Kidney (tissue), 14 donors: ENCODE data around the gene A3GALT2. TPM values are rescaled to one million over a fixed set of nuclear protein-coding genes. Genes with fewer than 3 reads are reported as not detected.

Source experiments
- DNase-seq, 5 donors: peaks; one replicate each; pipeline ENCODE4 v3.0.0-alpha.2; 2013 to 2020
- FAIRE-seq: peaks from 2 replicates; lab custom pipeline; 2012; peaks lifted over from hg19 to GRCh38; lab: Jason Lieb, UNC
- H3K27ac ChIP-seq, 2 donors: one replicate each; pipeline ENCODE4 v1.7.0; 2013; ENCODE audit warnings: low read depth in 2 of 2, low read length in 2 of 2, inconsistent platforms in 1 of 2
- H3K27me3 ChIP-seq: one replicate; pipeline ENCODE4 v1.7.1; 2013; ENCODE audit warnings: low read length, inconsistent platforms; ENCODE audit not compliant: control insufficient read depth, insufficient read depth
- H3K36me3 ChIP-seq, 3 donors: one replicate each; pipeline versions ENCODE4 v1.7.0 to v1.7.1; 2013; ENCODE audit warnings: low read length in 3 of 3, control low read depth in 1 of 3, inconsistent platforms in 1 of 3; ENCODE audit not compliant: insufficient read depth in 3 of 3, control insufficient read depth in 2 of 3
- H3K4me1 ChIP-seq, 3 donors: one replicate each; pipeline versions ENCODE4 v1.7.0 to v1.7.1; 2013; ENCODE audit warnings: low read length in 3 of 3, inconsistent platforms in 1 of 3, low read depth in 1 of 3; ENCODE audit not compliant: control insufficient read depth in 2 of 3, insufficient read depth in 2 of 3
- H3K4me3 ChIP-seq, 3 donors: one replicate each; pipeline versions ENCODE4 v1.7.0 to v1.8.1; 2013; ENCODE audit warnings: low read length in 3 of 3, control low read depth in 1 of 3, inconsistent platforms in 1 of 3
- H3K9ac ChIP-seq, 3 donors: one replicate each; pipeline versions ENCODE4 v1.7.0 to v1.7.1; 2013; ENCODE audit warnings: low read length in 3 of 3, control low read depth in 1 of 3, inconsistent platforms in 1 of 3
- H3K9me3 ChIP-seq, 3 donors: one replicate each; pipeline versions ENCODE4 v1.7.0 to v1.7.1; 2013; ENCODE audit warnings: low read length in 3 of 3, control low read depth in 1 of 3, inconsistent platforms in 1 of 3; ENCODE audit not compliant: control insufficient read depth in 2 of 3, insufficient read depth in 1 of 3
- CTCF ChIP-seq: IDR thresholded peaks from 3 replicates; pipeline ENCODE4 v1.5.1; 2012; ENCODE audit warnings: mild to moderate bottlenecking, moderate library complexity, borderline replicate concordance; ENCODE audit not compliant: insufficient read depth; ENCODE audit errors: extremely low read depth
- intact Hi-C: fragments of 100-400 bp; cut with DNase I; formaldehyde crosslinking; loops from one replicate; pipeline ENCODE4 v1.11.1; 2022
- polyA plus RNA-seq: library from polyadenylated mRNA; stranded (reverse); fragments of 350-450 nt; fragmentation: Illumina TruSeq; extraction: RNeasy Lipid Tissue Mini Kit (QIAGEN cat#74804); gene quantifications from one replicate; pipeline ENCODE4 v1.2.3, GENCODE V29; 2014; ENCODE audit warnings: low read depth, low replicate concordance; ENCODE audit not compliant: insufficient read depth
- total RNA-seq: library from RNA; stranded (reverse); fragmentation: NEBNext Ultra II Directional; extraction: Animal tissue kit (Norgen Biotek cat#: 25700); gene quantifications from one replicate; pipeline ENCODE4 v1.2.1, GENCODE V29; 2021
- donor health status: control.
- donor health status: control.
- donor health status: control.
- donor health status: control.
- donor health status: control.
- donor health status: DM: yes; HTN: yes; CAD: no.
- donor health status: Normal renal cell carcinoma (clear cell type).

Gene A3GALT2
- total and polyA plus RNA-seq, 2 donors from 2014 or later, result not detected

DNA sequence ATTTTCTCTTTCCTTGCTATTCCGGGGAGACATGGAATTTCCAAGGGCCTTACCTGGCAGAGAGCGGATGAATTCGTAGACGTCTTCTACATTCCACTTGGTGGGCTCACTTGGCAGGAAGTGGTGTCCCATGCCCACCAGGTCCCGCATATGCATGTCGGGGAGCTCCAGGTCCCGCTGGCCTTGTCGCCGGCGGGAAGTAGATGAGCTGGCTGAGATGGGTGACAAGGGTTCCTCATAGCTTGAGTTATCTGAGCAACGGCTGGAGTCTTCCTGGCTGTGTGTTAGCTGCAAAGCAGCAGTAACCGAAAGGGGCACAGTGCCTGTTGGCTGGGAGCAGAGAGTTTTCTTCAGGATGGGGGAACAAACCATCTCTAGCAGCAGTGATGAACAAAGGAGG is 7.9 kb upstream of the A3GALT2 start:
- Histone ChIP-seq H3K4me3 (no peak overlapping the region), H3K9me3 (no peaks in the 10 kb centered on the region), H3K36me3 (peaks cover 35 to 90% (median 74%) of the 10 kb centered on the region in 3 donors), H3K27ac (no peak overlapping the region), H3K27me3 (no peaks in the 10 kb centered on the region), H3K4me1 (peaks cover 0 to 26% (median 24%) of the 10 kb centered on the region in 3 donors), H3K9ac (no peak overlapping the region)
- intact Hi-C loops, result no loop called here
- no peak for FAIRE-seq
- TF ChIP-seq CTCF, result no peak
- peak in 1 of 5 donors; percentile 39 for DNase-seq

GRCh38 chr1:33327587-33328325 is 6.9 kb upstream of the A3GALT2 start:
- peaks cover 33 to 88% (median 73%) of the 10 kb centered on the region in 3 donors for H3K36me3 ChIP-seq
- no peak for FAIRE-seq
- no peak overlapping the region for H3K9ac ChIP-seq
- no peaks in the 10 kb centered on the region for H3K9me3 ChIP-seq
- no peaks in the 10 kb centered on the region for H3K27me3 ChIP-seq
- no peak for TF ChIP-seq CTCF
- peak in 1 of 5 donors; percentile 69 for DNase-seq
- H3K4me3 ChIP-seq, result no peak overlapping the region
- intact Hi-C loops, result no loop called here
- H3K27ac ChIP-seq, result no peak overlapping the region
- H3K4me1 ChIP-seq, result peaks cover 0 to 24% (median 14%) of the 10 kb centered on the region in 3 donors

GRCh38 chr1:33326785-33327184 is 5.9 kb upstream of the A3GALT2 start:
- no peaks in the 10 kb centered on the region for H3K9me3 ChIP-seq
- peaks cover 0 to 18% (median 6%) of the 10 kb centered on the region in 3 donors for H3K4me1 ChIP-seq
- no peak overlapping the region for H3K4me3 ChIP-seq
- peaks cover 31 to 78% (median 67%) of the 10 kb centered on the region in 3 donors for H3K36me3 ChIP-seq
- FAIRE-seq (no peak), DNase-seq (no peak)
- no peaks in the 10 kb centered on the region for H3K27me3 ChIP-seq
- no peak overlapping the region for H3K9ac ChIP-seq
- peak overlapping the region in 1 of 2 donors; percentile 32 for H3K27ac ChIP-seq
- intact Hi-C loops, result no loop called here
- no peak for TF ChIP-seq CTCF
